ENCODE data around the gene GRAMD1B. TPM values are rescaled to one million over a fixed set of nuclear protein-coding genes. Genes with fewer than 3 reads are reported as not detected.

GRAMD1B gene
- total and polyA plus RNA-seq, 5 donors, result 2.0 to 4.1 (median 2.6) TPM

- ATAC-seq (peak; percentile 65 to 84), DNase-seq (peak; percentile 64 to 88 (median 87))
- H3K4me1 ChIP-seq (ENCODE audit: control insufficient read depth, insufficient read depth, low read length), result no peaks in the 10 kb centered on the region
- H3K27ac ChIP-seq (ENCODE audit: low read length), result no peak overlapping the region
- no peaks in the 10 kb centered on the region for H3K9me3 ChIP-seq (ENCODE audit: control insufficient read depth, low read length)
- peak overlapping the region; percentile 37 for H3K4me3 ChIP-seq (ENCODE audit: low read length)
- intact Hi-C loops (cut with DNase I), result no loop called here
- 4% methylated on average over 68 of the region's 68 CpGs for WGBS
- H3K27me3 ChIP-seq (ENCODE audit: control insufficient read depth, insufficient read depth), result no peaks in the 10 kb centered on the region
Measured at GRCh38 chr11:123430721-123431497, 840 bp downstream of the GRAMD1B start.

GRCh38 chr11:123431619-123432018 is 1.6 kb downstream of the GRAMD1B start:
- Histone ChIP-seq H3K9me3 (ENCODE audit: control insufficient read depth, low read length) (no peaks in the 10 kb centered on the region), H3K27ac (ENCODE audit: low read length) (no peak overlapping the region), H3K4me1 (ENCODE audit: control insufficient read depth, insufficient read depth, low read length) (no peaks in the 10 kb centered on the region), H3K4me3 (ENCODE audit: low read length) (no peak overlapping the region), H3K27me3 (ENCODE audit: control insufficient read depth, insufficient read depth) (no peaks in the 10 kb centered on the region)
- ATAC-seq (peak in 1 of 2 donors; percentile 12), DNase-seq (no peak)
- intact Hi-C loops (cut with DNase I), result no loop called here
- WGBS, result 60% methylated on average over 7 of the region's 7 CpGs

DNA sequence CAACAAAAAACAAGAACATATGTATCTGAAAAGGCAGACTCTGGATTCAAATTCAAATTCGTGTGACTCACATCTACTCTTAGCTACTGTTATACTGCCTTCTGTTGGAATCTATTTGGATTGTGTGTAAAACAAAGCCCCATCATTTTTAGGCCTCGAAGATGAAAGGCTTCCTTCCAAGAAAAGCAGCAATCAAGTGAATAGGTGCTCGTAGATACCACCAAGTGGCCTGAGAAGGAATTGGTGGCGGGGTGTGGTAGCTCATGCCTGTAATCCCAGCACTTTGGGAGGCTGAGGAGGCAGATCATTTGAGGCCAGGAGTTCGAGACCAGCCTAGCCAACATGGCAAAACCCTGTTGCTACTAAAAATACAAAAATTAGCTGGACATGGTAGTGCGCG is 4.2 kb downstream of the GRAMD1B start:
- no peaks in the 10 kb centered on the region for H3K4me1 ChIP-seq (ENCODE audit: control insufficient read depth, insufficient read depth, low read length)
- intact Hi-C loops (cut with DNase I), result no loop called here

GRCh38 chr11:123434911-123435310 is 4.8 kb downstream of the GRAMD1B start:
- DNase-seq (no peak), ATAC-seq (no peak)
- H3K9me3 ChIP-seq (ENCODE audit: control insufficient read depth, low read length), result no peaks in the 10 kb centered on the region
- H3K4me3 ChIP-seq (ENCODE audit: low read length), result no peak overlapping the region
- H3K4me1 ChIP-seq (ENCODE audit: control insufficient read depth, insufficient read depth, low read length), result no peaks in the 10 kb centered on the region
- WGBS, result 77% methylated on average over 3 of the region's 3 CpGs
- intact Hi-C loops (cut with DNase I), result no loop called here
- no peak overlapping the region for H3K27ac ChIP-seq (ENCODE audit: low read length)
- H3K27me3 ChIP-seq (ENCODE audit: control insufficient read depth, insufficient read depth), result no peaks in the 10 kb centered on the region

More for the DNA sequence above, 4.2 kb downstream of the GRAMD1B start:
- Histone ChIP-seq H3K4me3 (ENCODE audit: low read length) (no peak overlapping the region), H3K27me3 (ENCODE audit: control insufficient read depth, insufficient read depth) (no peaks in the 10 kb centered on the region), H3K9me3 (ENCODE audit: control insufficient read depth, low read length) (no peaks in the 10 kb centered on the region), H3K27ac (ENCODE audit: low read length) (no peak overlapping the region)
- WGBS, result 83% methylated on average over 7 of the region's 7 CpGs
- DNase-seq (no peak), ATAC-seq (no peak)

DNA sequence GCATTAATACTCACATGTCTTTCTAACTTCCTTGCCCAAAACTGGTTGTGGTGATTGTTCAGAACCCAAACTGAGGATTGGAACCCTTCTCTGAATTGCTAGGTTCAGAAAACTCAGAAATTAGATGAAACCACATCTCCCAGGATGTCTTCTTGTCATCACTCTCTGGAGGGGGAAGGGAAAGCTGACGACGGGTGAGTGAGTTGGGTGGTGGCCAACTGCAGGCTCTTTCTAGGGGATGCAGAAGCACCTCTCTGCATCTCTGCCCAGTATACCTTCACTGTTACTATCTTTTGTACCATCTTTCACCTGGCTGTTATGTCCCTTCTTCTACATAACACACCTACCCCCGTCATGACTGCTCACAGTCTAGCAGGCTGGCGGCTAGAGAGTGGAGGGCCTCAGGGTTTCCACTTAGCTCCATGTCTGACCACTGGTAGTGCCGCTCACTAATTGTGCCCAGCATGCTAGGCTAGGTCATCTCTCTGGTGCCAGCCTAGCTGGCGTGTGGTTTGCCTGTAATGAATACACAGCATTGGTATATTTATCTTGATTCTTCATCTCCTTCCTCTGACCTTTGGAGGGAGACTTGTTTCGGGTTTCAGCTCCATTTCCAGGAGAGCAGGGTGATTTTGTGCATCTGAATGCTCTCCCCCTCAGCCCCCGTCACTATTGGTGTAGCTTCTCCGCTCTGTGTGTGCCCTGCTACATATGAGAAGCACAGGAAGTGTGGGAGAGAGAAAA is 7.3 kb downstream of the GRAMD1B start:
- no peaks in the 10 kb centered on the region for H3K4me1 ChIP-seq (ENCODE audit: control insufficient read depth, insufficient read depth, low read length)
- intact Hi-C loops (cut with DNase I), result no loop called here
- 88% methylated on average over 9 of the region's 9 CpGs for WGBS
- no peak for DNase-seq
- H3K9me3 ChIP-seq (ENCODE audit: control insufficient read depth, low read length), result no peaks in the 10 kb centered on the region
- no peak for ATAC-seq
- H3K27ac ChIP-seq (ENCODE audit: low read length), result no peak overlapping the region
- H3K4me3 ChIP-seq (ENCODE audit: low read length), result no peak overlapping the region
- no peaks in the 10 kb centered on the region for H3K27me3 ChIP-seq (ENCODE audit: control insufficient read depth, insufficient read depth)

- Histone ChIP-seq H3K9me3 (ENCODE audit: control insufficient read depth, low read length) (no peaks in the 10 kb centered on the region), H3K27ac (ENCODE audit: low read length) (no peak overlapping the region), H3K4me3 (ENCODE audit: low read length) (no peak overlapping the region), H3K27me3 (ENCODE audit: control insufficient read depth, insufficient read depth) (no peaks in the 10 kb centered on the region), H3K4me1 (ENCODE audit: control insufficient read depth, insufficient read depth, low read length) (no peaks in the 10 kb centered on the region)
- intact Hi-C loops (cut with DNase I), result no loop called here
- WGBS, result 65% methylated on average over 7 of the region's 7 CpGs
- no peak for ATAC-seq
- DNase-seq, result no peak
Measured at GRCh38 chr11:123438131-123438627, 8.1 kb downstream of the GRAMD1B start.

- intact Hi-C loops (cut with DNase I), result no loop called here
- Histone ChIP-seq H3K9me3 (ENCODE audit: control insufficient read depth, low read length) (no peaks in the 10 kb centered on the region), H3K4me1 (ENCODE audit: control insufficient read depth, insufficient read depth, low read length) (no peaks in the 10 kb centered on the region), H3K27me3 (ENCODE audit: control insufficient read depth, insufficient read depth) (no peaks in the 10 kb centered on the region), H3K27ac (ENCODE audit: low read length) (no peak overlapping the region), H3K4me3 (ENCODE audit: low read length) (no peak overlapping the region)
- ATAC-seq, result no peak
- WGBS, result 80% methylated on average over 4 of the region's 4 CpGs
- DNase-seq, result no peak
Measured at GRCh38 chr11:123439616-123440015, 9.5 kb downstream of the GRAMD1B start.

GRCh38 chr11:123441161-123441560 is 11.1 kb downstream of the GRAMD1B start:
- Histone ChIP-seq H3K4me3 (ENCODE audit: low read length) (no peak overlapping the region), H3K27ac (ENCODE audit: low read length) (no peak overlapping the region), H3K27me3 (ENCODE audit: control insufficient read depth, insufficient read depth) (no peaks in the 10 kb centered on the region), H3K9me3 (ENCODE audit: control insufficient read depth, low read length) (no peaks in the 10 kb centered on the region), H3K4me1 (ENCODE audit: control insufficient read depth, insufficient read depth, low read length) (no peaks in the 10 kb centered on the region)
- 97% methylated on average over 5 of the region's 5 CpGs for WGBS
- ATAC-seq (no peak), DNase-seq (no peak)
- intact Hi-C loops (cut with DNase I), result no loop called here

DNA sequence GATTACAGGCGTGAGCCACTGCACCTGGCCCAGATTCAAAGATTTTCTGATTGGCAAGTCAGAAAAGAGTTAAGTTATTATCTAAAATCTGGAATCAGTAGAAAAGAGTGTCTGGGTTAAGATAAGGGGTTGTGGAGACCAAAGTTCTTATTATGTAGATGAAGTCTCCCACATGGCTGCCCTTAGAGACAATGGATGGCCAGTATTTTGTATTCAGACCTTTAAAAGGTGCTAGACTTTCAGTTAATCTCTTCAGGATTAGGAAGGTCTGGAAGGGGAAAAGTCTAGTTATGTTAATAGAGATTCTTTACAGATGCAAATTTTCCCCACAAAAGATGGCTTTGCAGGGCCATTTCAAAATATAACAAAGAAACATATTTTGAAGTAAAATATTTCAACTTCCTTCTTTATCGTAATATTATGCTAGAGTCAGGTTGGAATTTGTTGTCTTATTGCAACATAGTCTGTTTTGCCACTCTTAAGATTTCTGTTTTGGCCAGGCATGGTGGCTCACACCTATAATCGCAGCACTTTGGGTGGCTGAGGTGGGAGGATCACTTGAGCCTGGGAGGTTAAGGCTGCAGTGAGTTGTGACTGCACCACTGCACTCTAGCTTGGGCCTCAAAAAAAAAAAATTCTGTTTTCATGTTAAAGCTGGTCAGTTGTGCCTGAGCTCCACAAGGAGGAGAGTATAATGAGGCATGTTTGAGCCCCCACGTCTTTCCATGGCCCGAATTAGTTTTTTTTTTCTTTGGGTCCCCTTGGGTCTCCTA is 14.0 kb downstream of the GRAMD1B start:
- intact Hi-C loops (cut with DNase I), result no loop called here
- WGBS, result 91% methylated on average over 5 of the region's 5 CpGs
- H3K27me3 ChIP-seq (ENCODE audit: control insufficient read depth, insufficient read depth), result no peaks in the 10 kb centered on the region

GRCh38 chr11:123448823-123449222 is 18.8 kb downstream of the GRAMD1B start:
- ATAC-seq, result no peak
- 75% methylated on average over 8 of the region's 8 CpGs for WGBS
- peaks cover 3% of the 10 kb centered on the region for H3K4me1 ChIP-seq (ENCODE audit: control insufficient read depth, insufficient read depth, low read length)
- no peak overlapping the region for H3K27ac ChIP-seq (ENCODE audit: low read length)
- no peaks in the 10 kb centered on the region for H3K9me3 ChIP-seq (ENCODE audit: control insufficient read depth, low read length)
- intact Hi-C loops (cut with DNase I), result no loop called here
- H3K4me3 ChIP-seq (ENCODE audit: low read length), result no peak overlapping the region
- H3K27me3 ChIP-seq (ENCODE audit: control insufficient read depth, insufficient read depth), result no peaks in the 10 kb centered on the region
- DNase-seq, result no peak

More for the DNA sequence above, 14.0 kb downstream of the GRAMD1B start:
- no peak overlapping the region for H3K4me3 ChIP-seq (ENCODE audit: low read length)
- ATAC-seq, result no peak
- H3K9me3 ChIP-seq (ENCODE audit: control insufficient read depth, low read length), result no peaks in the 10 kb centered on the region
- DNase-seq, result no peak
- H3K27ac ChIP-seq (ENCODE audit: low read length), result no peak overlapping the region
- H3K4me1 ChIP-seq (ENCODE audit: control insufficient read depth, insufficient read depth, low read length), result no peaks in the 10 kb centered on the region

DNA sequence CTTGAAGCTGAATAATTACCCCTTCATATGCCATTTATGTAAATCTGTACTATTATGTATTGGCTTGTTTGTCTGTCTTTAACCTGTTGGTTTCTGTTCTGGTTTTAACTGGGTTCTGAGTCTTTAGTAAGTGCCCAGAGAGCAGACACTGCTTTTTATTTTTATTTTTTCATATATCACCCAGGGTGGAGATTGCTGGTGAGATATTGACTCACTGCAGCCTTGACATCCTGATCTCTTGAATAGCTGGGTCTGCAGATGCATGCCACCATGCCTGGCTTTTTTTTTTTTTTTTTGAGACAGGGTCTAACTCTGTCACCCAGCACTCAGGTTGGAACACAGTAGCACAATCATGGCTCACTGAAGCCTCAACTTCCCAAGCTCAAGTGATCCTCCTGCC is 19.4 kb downstream of the GRAMD1B start:
- Histone ChIP-seq H3K4me3 (ENCODE audit: low read length) (no peak overlapping the region), H3K4me1 (ENCODE audit: control insufficient read depth, insufficient read depth, low read length) (peaks cover 3% of the 10 kb centered on the region), H3K27me3 (ENCODE audit: control insufficient read depth, insufficient read depth) (no peaks in the 10 kb centered on the region), H3K27ac (ENCODE audit: low read length) (no peak overlapping the region), H3K9me3 (ENCODE audit: control insufficient read depth, low read length) (no peaks in the 10 kb centered on the region)
- DNase-seq (no peak), ATAC-seq (no peak)
- intact Hi-C loops (cut with DNase I), result no loop called here

Data from right cardiac atrium (tissue), 5 donors.